Ovary (tissue), 3 donors: ENCODE measurements around the gene POLE4.

Experiments used
- CTCF ChIP-seq, 3 donors: fragments of 450-650 bp in 2 of 3; fragments of 200-600 bp in 1 of 3; IDR thresholded peaks; one replicate each; pipeline versions ENCODE4 v1.5.1 to v1.8.0; 2016 to 2022; ENCODE audit warnings: antibody characterized with exemption in 3 of 3, mild to moderate bottlenecking in 1 of 3
- EP300 ChIP-seq: sonication (generic); formaldehyde crosslinking; IDR thresholded peaks from one replicate; pipeline ENCODE4 v1.6.1; 2017; ENCODE audit warnings: antibody characterized with exemption
- donor health status: DM: no; HTN: no; CAD: no.

GRCh38 chr2:74954500-74954874 lies 4.0 kb upstream of the POLE4 start:
- TF ChIP-seq CTCF (IDR thresholded peaks at IDR 0.05) (no peak), EP300 (no peak)
